ENCODE measurements around the gene CX3CL1. TPM values are rescaled to one million over a fixed set of nuclear protein-coding genes. Genes with fewer than 3 reads are reported as not detected.

The CX3CL1 gene
- total RNA-seq, 2 experiments from 2014 or later = not detected

- ChIA-PET POLR2A (no interaction called here), CTCF (interaction anchor here (0.6 to 3.3 kb wide), 7 partner anchors 20 to 134 kb away, joined by 3 to 11 read pairs (median 4); partner anchors contain the start of genes CIAPIN1, COQ9 and POLR2C)
- H3K4me3 Mint-ChIP-seq = no peak overlapping the region
- H3K27me3 Mint-ChIP-seq = no peaks in the 10 kb centered on the region
- peaks cover under 1% of the 10 kb centered on the region for H3K4me1 Mint-ChIP-seq
- peaks cover 24% of the 10 kb centered on the region for H3K36me3 Mint-ChIP-seq (ENCODE audit: low read depth)
- no peaks in the 10 kb centered on the region for H3K9me3 Mint-ChIP-seq
- H3K27ac Mint-ChIP-seq = no peak overlapping the region
- DNase-seq = no peak
Observed at GRCh38 chr16:57424583-57424982, 52.3 kb downstream of the CX3CL1 start.

DNA sequence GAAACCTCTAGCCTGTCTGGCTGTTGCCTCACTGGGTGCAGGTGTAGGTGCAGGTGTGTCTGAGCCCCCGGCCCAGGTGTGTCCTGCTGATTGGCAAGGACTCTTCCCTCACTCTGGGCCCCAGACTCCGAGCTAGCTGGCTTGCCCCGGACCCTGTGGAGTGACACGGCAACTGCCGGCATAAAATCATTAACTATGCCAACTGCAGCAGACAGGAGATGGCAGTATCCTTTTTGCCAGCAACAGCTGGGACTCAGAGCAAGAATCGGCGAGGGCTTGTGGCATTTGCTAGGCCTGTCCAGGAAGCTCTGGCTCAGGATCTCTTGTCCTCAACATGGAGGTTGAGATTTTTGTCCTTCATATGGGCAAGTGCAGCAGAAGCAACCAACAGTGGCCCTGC lies 54.1 kb downstream of the CX3CL1 start:
- POLR2A ChIA-PET = no interaction called here
- H3K36me3 Mint-ChIP-seq (ENCODE audit: low read depth) = peaks cover 39% of the 10 kb centered on the region
- no peak for DNase-seq
- H3K9me3 Mint-ChIP-seq = no peaks in the 10 kb centered on the region
- H3K4me1 Mint-ChIP-seq = no peaks in the 10 kb centered on the region
- H3K27me3 Mint-ChIP-seq = no peaks in the 10 kb centered on the region
- CTCF ChIA-PET = interaction anchor here (0.6 to 2.5 kb wide), 4 partner anchors 9 to 959 kb away, joined by 3 to 10 read pairs (median 4); partner anchors contain the start of genes CIAPIN1 and COQ9
- no peak overlapping the region for H3K27ac Mint-ChIP-seq
- no peak overlapping the region for H3K4me3 Mint-ChIP-seq

GRCh38 chr16:57427307-57427706 lies 55.0 kb downstream of the CX3CL1 start:
- no peak for DNase-seq
- Mint-ChIP-seq H3K36me3 (ENCODE audit: low read depth) (peaks cover 40% of the 10 kb centered on the region), H3K9me3 (no peaks in the 10 kb centered on the region), H3K4me1 (no peaks in the 10 kb centered on the region), H3K27me3 (no peaks in the 10 kb centered on the region), H3K27ac (no peak overlapping the region), H3K4me3 (no peak overlapping the region)
- POLR2A ChIA-PET = no interaction called here
- CTCF ChIA-PET = interaction anchor here (2.5 kb wide), 1 partner anchor 10 kb away, joined by 10 read pairs; no protein-coding TSS in a partner anchor

GRCh38 chr16:57427824-57428223 lies 55.5 kb downstream of the CX3CL1 start:
- no peak overlapping the region for H3K27ac Mint-ChIP-seq
- CTCF ChIA-PET = no interaction called here
- DNase-seq = no peak

GRCh38 chr16:57430955-57431354 lies 58.7 kb downstream of the CX3CL1 start:
- no peaks in the 10 kb centered on the region for H3K9me3 Mint-ChIP-seq
- DNase-seq = no peak
- POLR2A ChIA-PET = no interaction called here
- no peak overlapping the region for H3K27ac Mint-ChIP-seq
- CTCF ChIA-PET = interaction anchor here (0.5 to 2.2 kb wide), 4 partner anchors 14 to 149 kb away, joined by 3 to 9 read pairs (median 4); no protein-coding TSS in a partner anchor
- H3K27me3 Mint-ChIP-seq = no peaks in the 10 kb centered on the region
- H3K4me3 Mint-ChIP-seq = no peak overlapping the region
- H3K36me3 Mint-ChIP-seq (ENCODE audit: low read depth) = peaks cover 65% of the 10 kb centered on the region
- peaks cover 17% of the 10 kb centered on the region for H3K4me1 Mint-ChIP-seq

More at GRCh38 chr16:57427824-57428223, 55.5 kb downstream of the CX3CL1 start:
- peaks cover 2% of the 10 kb centered on the region for H3K4me1 Mint-ChIP-seq
- no peak overlapping the region for H3K4me3 Mint-ChIP-seq
- POLR2A ChIA-PET = no interaction called here
- no peaks in the 10 kb centered on the region for H3K27me3 Mint-ChIP-seq
- no peaks in the 10 kb centered on the region for H3K9me3 Mint-ChIP-seq
- H3K36me3 Mint-ChIP-seq (ENCODE audit: low read depth) = peaks cover 44% of the 10 kb centered on the region

- peaks cover 17% of the 10 kb centered on the region for H3K4me1 Mint-ChIP-seq
- no peak overlapping the region for H3K27ac Mint-ChIP-seq
Observed at GRCh38 chr16:57432505-57432904, 60.2 kb downstream of the CX3CL1 start.

GRCh38 chr16:57432989-57433388 lies 60.7 kb downstream of the CX3CL1 start:
- no peak overlapping the region for H3K4me3 Mint-ChIP-seq
- ChIA-PET CTCF (interaction anchor here (1.0 to 2.8 kb wide), 5 partner anchors 10 to 33 kb away, joined by 3 to 14 read pairs (median 5); partner anchors contain the start of genes CIAPIN1, COQ9 and POLR2C), POLR2A (no interaction called here)
- peaks cover 60% of the 10 kb centered on the region for H3K36me3 Mint-ChIP-seq (ENCODE audit: low read depth)
- peak overlapping the region; percentile 31 for H3K27ac Mint-ChIP-seq
- H3K9me3 Mint-ChIP-seq = no peaks in the 10 kb centered on the region
- no peak for DNase-seq
- no peaks in the 10 kb centered on the region for H3K27me3 Mint-ChIP-seq
- peaks cover 17% of the 10 kb centered on the region for H3K4me1 Mint-ChIP-seq

More at GRCh38 chr16:57432505-57432904, 60.2 kb downstream of the CX3CL1 start:
- no peak for DNase-seq
- POLR2A ChIA-PET = no interaction called here
- CTCF ChIA-PET = interaction anchor here (2.8 kb wide), 1 partner anchor 15 kb away, joined by 14 read pairs; no protein-coding TSS in a partner anchor
- Mint-ChIP-seq H3K36me3 (ENCODE audit: low read depth) (peaks cover 65% of the 10 kb centered on the region), H3K27me3 (no peaks in the 10 kb centered on the region), H3K4me3 (no peak overlapping the region), H3K9me3 (no peaks in the 10 kb centered on the region)

- peaks cover 61% of the 10 kb centered on the region for H3K36me3 Mint-ChIP-seq (ENCODE audit: low read depth)
- no peak overlapping the region for H3K27ac Mint-ChIP-seq
- no peaks in the 10 kb centered on the region for H3K27me3 Mint-ChIP-seq
- DNase-seq = no peak
- H3K9me3 Mint-ChIP-seq = no peaks in the 10 kb centered on the region
- ChIA-PET POLR2A (no interaction called here), CTCF (interaction anchor here (1.0 to 2.8 kb wide), 5 partner anchors 9 to 32 kb away, joined by 3 to 14 read pairs (median 5); partner anchors contain the start of genes CIAPIN1, COQ9 and POLR2C)
- H3K4me3 Mint-ChIP-seq = no peak overlapping the region
- H3K4me1 Mint-ChIP-seq = peaks cover 17% of the 10 kb centered on the region
Observed at GRCh38 chr16:57434003-57434402, 61.7 kb downstream of the CX3CL1 start.

Other genes starting within 250 kb of the CX3CL1 start
- 100 to 1,000 TPM; 115 to 137 TPM for gene PSME3IP1, start 186.5 kb upstream of the CX3CL1 start, total RNA-seq
- 10 to 100 TPM; 32.2 to 34.2 TPM for gene RSPRY1, start 186.2 kb upstream of the CX3CL1 start, total RNA-seq
- 10 to 100 TPM; 35.0 to 36.7 TPM for gene ARL2BP, start 127.2 kb upstream of the CX3CL1 start, total RNA-seq
- gene PLLP, start 87.8 kb upstream of the CX3CL1 start, total RNA-seq = under 1 TPM; 0.40 to 0.55 TPM
- under 1 TPM; 0.50 to 0.74 TPM for gene CCL22, start 13.7 kb upstream of the CX3CL1 start, total RNA-seq
- gene CCL17, start 32.3 kb downstream of the CX3CL1 start, total RNA-seq = under 1 TPM; 0.40 to 0.42 TPM
- gene CIAPIN1, start 74.9 kb downstream of the CX3CL1 start, total RNA-seq = 10 to 100 TPM; 45.8 to 61.8 TPM
- 10 to 100 TPM; 39.8 to 41.1 TPM for gene COQ9, start 75.0 kb downstream of the CX3CL1 start, total RNA-seq
- gene POLR2C, start 90.2 kb downstream of the CX3CL1 start, total RNA-seq = 10 to 100 TPM; 54.0 to 55.0 TPM
- gene DOK4, start 114.0 kb downstream of the CX3CL1 start, total RNA-seq = 1 to 10 TPM; 2.3 to 2.7 TPM
- gene CCDC102A, start 164.1 kb downstream of the CX3CL1 start, total RNA-seq = 10 to 100 TPM in 1 of 2 experiments, 1 to 10 TPM in 1; 8.1 to 10.5 TPM
- gene ADGRG5, start 170.2 kb downstream of the CX3CL1 start, total RNA-seq = 1 to 10 TPM; 5.9 to 6.6 TPM

All from activated CD4-positive, alpha-beta T cell treated with anti-CD3 and anti-CD28 coated beads, Interleukin-2, amount 10 ng/mL, durations not matched to agents 7 days and 5 days (primary cell).